ENCODE data around the gene METTL17. TPM values are rescaled to one million over a fixed set of nuclear protein-coding genes. Genes with fewer than 3 reads are reported as not detected.

The METTL17 gene
- total RNA-seq, 4 donors from 2014 or later: 39.8 to 57.4 (median 41.7) TPM

GRCh38 chr14:21030531-21030930 is 40.8 kb downstream of the METTL17 start:
- Histone ChIP-seq H3K27me3 (no peaks in the 10 kb centered on the region), H3K27ac (replicated peaks in 1 of 4) (no peak overlapping the region), H3K36me3 (no peaks in the 10 kb centered on the region), H3K4me3 (no peak overlapping the region), H3K9me3 (no peaks in the 10 kb centered on the region), H3K4me1 (peaks cover 14 to 16% (median 16%) of the 10 kb centered on the region in 4 donors)
- TF ChIP-seq EP300 (IDR thresholded peaks at IDR 0.05): no peak
- no peak for TF ChIP-seq POLR2A (IDR thresholded peaks at IDR 0.05; ENCODE audit: low read depth)
- no peak for TF ChIP-seq CTCF (IDR thresholded peaks at IDR 0.05)
- no peak for TF ChIP-seq POLR2AphosphoS5 (IDR thresholded peaks at IDR 0.05)
- intact Hi-C loops (cut with DNase I): no loop called here
- 86% methylated on average over 12 of the region's 12 CpGs for WGBS
- DNase-seq (ENCODE audit: extremely low spot score): no peak

- no peak overlapping the region for H3K27ac ChIP-seq (replicated peaks in 1 of 4)
- 88% methylated on average over 5 of the region's 5 CpGs for WGBS
These were observed 42.7 kb downstream of the METTL17 start for GRCh38 chr14:21032326-21033132.

GRCh38 chr14:21033133-21033698 is 43.4 kb downstream of the METTL17 start:
- Histone ChIP-seq H3K9me3 (no peaks in the 10 kb centered on the region), H3K27me3 (no peaks in the 10 kb centered on the region), H3K27ac (replicated peaks in 1 of 4) (no peak overlapping the region), H3K36me3 (no peaks in the 10 kb centered on the region), H3K4me1 (peaks cover 3 to 8% (median 5%) of the 10 kb centered on the region in 4 donors), H3K4me3 (no peak overlapping the region)
- TF ChIP-seq POLR2AphosphoS5 (IDR thresholded peaks at IDR 0.05) (no peak), CTCF (IDR thresholded peaks at IDR 0.05) (no peak), EP300 (IDR thresholded peaks at IDR 0.05) (no peak), POLR2A (IDR thresholded peaks at IDR 0.05; ENCODE audit: low read depth) (no peak)
- 84% methylated on average over 4 of the region's 4 CpGs for WGBS
- intact Hi-C loops (cut with DNase I): no loop called here
- DNase-seq (ENCODE audit: extremely low spot score): no peak

More at GRCh38 chr14:21032326-21033132, 42.7 kb downstream of the METTL17 start:
- TF ChIP-seq POLR2A (IDR thresholded peaks at IDR 0.05; ENCODE audit: low read depth): no peak
- no peak for TF ChIP-seq POLR2AphosphoS5 (IDR thresholded peaks at IDR 0.05)
- no peak for TF ChIP-seq EP300 (IDR thresholded peaks at IDR 0.05)
- no peak for TF ChIP-seq CTCF (IDR thresholded peaks at IDR 0.05)
- no peak for DNase-seq (ENCODE audit: extremely low spot score)
- Histone ChIP-seq H3K4me3 (no peak overlapping the region), H3K36me3 (no peaks in the 10 kb centered on the region), H3K9me3 (no peaks in the 10 kb centered on the region), H3K27me3 (no peaks in the 10 kb centered on the region), H3K4me1 (peaks cover 0 to 1% (median 0%) of the 10 kb centered on the region in 4 donors)
- intact Hi-C loops (cut with DNase I): no loop called here

- H3K27me3 ChIP-seq: no peaks in the 10 kb centered on the region
- DNase-seq (ENCODE audit: extremely low spot score): no peak
- no peak for TF ChIP-seq POLR2AphosphoS5 (IDR thresholded peaks at IDR 0.05)
- no peak for TF ChIP-seq POLR2A (IDR thresholded peaks at IDR 0.05; ENCODE audit: low read depth)
- no peak for TF ChIP-seq EP300 (IDR thresholded peaks at IDR 0.05)
- TF ChIP-seq CTCF (IDR thresholded peaks at IDR 0.05): no peak
- H3K9me3 ChIP-seq: no peaks in the 10 kb centered on the region
- H3K27ac ChIP-seq (replicated peaks in 1 of 4): no peak within 1 kb of the TSS
- intact Hi-C loops (cut with DNase I): no loop called here
- no peaks in the 10 kb centered on the region for H3K36me3 ChIP-seq
- no peak within 1 kb of the TSS for H3K4me3 ChIP-seq
- WGBS: 87% methylated on average over 5 of the region's 5 CpGs
- peaks cover 18 to 23% (median 20%) of the 10 kb centered on the region in 4 donors for H3K4me1 ChIP-seq
These were observed 44.9 kb downstream of the METTL17 start, which contains the start of gene RNASE13 for GRCh38 chr14:21034707-21035106. TSS of gene RNASE13 (minus strand) at chr14:21034807. CDS start at chr14:21034288, 519 bp downstream.
